ENCODE measurements around the gene DISC1. TPM values are rescaled to one million over a fixed set of nuclear protein-coding genes. Genes with fewer than 3 reads are reported as not detected.

DISC1 gene
- total RNA-seq, 1 experiment from 2014 or later: 1.8 TPM

GRCh38 chr1:231856426-231856825 lies 229.8 kb downstream of the DISC1 start:
- TF ChIP-seq EZH2 (IDR thresholded peaks at IDR 0.05; ENCODE audit: borderline replicate concordance, low read depth, low read length, poor library complexity, severe bottlenecking): no peak
- TF ChIP-seq CTCF (conservative IDR thresholded peaks at IDR 0.05; ENCODE audit: low read depth, low read length): no peak
- Histone ChIP-seq H3K36me3 (ENCODE audit: insufficient read depth, low read length, poor library complexity, severe bottlenecking) (no peaks in the 10 kb centered on the region), H3K27ac (ENCODE audit: low read depth, low read length, poor library complexity, severe bottlenecking) (no peak overlapping the region), H3K4me3 (ENCODE audit: low read depth, low read length, poor library complexity, severe bottlenecking) (no peak overlapping the region), H3K27me3 (replicated peaks; ENCODE audit: insufficient read depth, low read depth, low read length, poor library complexity) (no peaks in the 10 kb centered on the region), H3K9me3 (ENCODE audit: low read depth, low read length, poor library complexity, severe bottlenecking) (no peaks in the 10 kb centered on the region), H3K4me1 (ENCODE audit: insufficient read depth, low read length, poor library complexity, severe bottlenecking) (no peaks in the 10 kb centered on the region)
- BruUV-seq (replicated peaks): no TSS peak
- no peak for DNase-seq (ENCODE audit: low spot score)
- CTCF ChIA-PET: no interaction called here
- intact Hi-C loops (cut with micrococcal nuclease; ENCODE audit: unreplicated experiment): no loop called here
- POLR2A ChIA-PET (ENCODE audit: low non-redundant PET): no interaction called here

- Histone ChIP-seq H3K27ac (ENCODE audit: low read depth, low read length, poor library complexity, severe bottlenecking) (no peak overlapping the region), H3K36me3 (ENCODE audit: insufficient read depth, low read length, poor library complexity, severe bottlenecking) (no peaks in the 10 kb centered on the region), H3K9me3 (ENCODE audit: low read depth, low read length, poor library complexity, severe bottlenecking) (no peaks in the 10 kb centered on the region), H3K4me3 (ENCODE audit: low read depth, low read length, poor library complexity, severe bottlenecking) (no peak overlapping the region), H3K27me3 (replicated peaks; ENCODE audit: insufficient read depth, low read depth, low read length, poor library complexity) (no peaks in the 10 kb centered on the region), H3K4me1 (ENCODE audit: insufficient read depth, low read length, poor library complexity, severe bottlenecking) (no peaks in the 10 kb centered on the region)
- no peak for TF ChIP-seq CTCF (conservative IDR thresholded peaks at IDR 0.05; ENCODE audit: low read depth, low read length)
- DNase-seq (ENCODE audit: low spot score): no peak
- ChIA-PET POLR2A (ENCODE audit: low non-redundant PET) (no interaction called here), CTCF (no interaction called here)
- intact Hi-C loops (cut with micrococcal nuclease; ENCODE audit: unreplicated experiment): no loop called here
- no TSS peak for BruUV-seq (replicated peaks)
Measured at GRCh38 chr1:231856894-231857293, 230.3 kb downstream of the DISC1 start.

- BruUV-seq (replicated peaks): no TSS peak
- no peaks in the 10 kb centered on the region for H3K4me1 ChIP-seq (ENCODE audit: insufficient read depth, low read length, poor library complexity, severe bottlenecking)
- H3K36me3 ChIP-seq (ENCODE audit: insufficient read depth, low read length, poor library complexity, severe bottlenecking): no peaks in the 10 kb centered on the region
- H3K27ac ChIP-seq (ENCODE audit: low read depth, low read length, poor library complexity, severe bottlenecking): no peak overlapping the region
- no peak for DNase-seq (ENCODE audit: low spot score)
- H3K27me3 ChIP-seq (replicated peaks; ENCODE audit: insufficient read depth, low read depth, low read length, poor library complexity): no peaks in the 10 kb centered on the region
- intact Hi-C loops (cut with micrococcal nuclease; ENCODE audit: unreplicated experiment): no loop called here
- no peak overlapping the region for H3K4me3 ChIP-seq (ENCODE audit: low read depth, low read length, poor library complexity, severe bottlenecking)
- ChIA-PET POLR2A (ENCODE audit: low non-redundant PET) (no interaction called here), CTCF (no interaction called here)
- no peak for TF ChIP-seq CTCF (conservative IDR thresholded peaks at IDR 0.05; ENCODE audit: low read depth, low read length)
- no peaks in the 10 kb centered on the region for H3K9me3 ChIP-seq (ENCODE audit: low read depth, low read length, poor library complexity, severe bottlenecking)
Measured at GRCh38 chr1:231857609-231858135, 231.1 kb downstream of the DISC1 start.
